ENCODE results near the gene PCDHGB5. TPM values are rescaled to one million over a fixed set of nuclear protein-coding genes. Genes with fewer than 3 reads are reported as not detected.
"Not testable (repeated sequence)": the region's sequence is repeated elsewhere in the genome, so short reads cannot be mapped to it uniquely, and the experiment has no call there.

The PCDHGB5 gene
- total RNA-seq, 1 donor: 2.4 TPM

- DNase-seq (ENCODE audit: low read depth in 2 of 3, low spot score in 2 of 3): no peak
These were observed 12.0 kb downstream of the PCDHGB5 start for GRCh38 chr5:141409598-141410306.

- no peak for DNase-seq (ENCODE audit: low read depth in 2 of 3, low spot score in 2 of 3)
These were observed 13.8 kb downstream of the PCDHGB5 start for GRCh38 chr5:141411575-141411974.

GRCh38 chr5:141412854-141413539 lies 15.2 kb downstream of the PCDHGB5 start, which contains the start of gene PCDHGA10:
Gene PCDHGA10 (plus strand): TSS chr5:141412987. CDS start chr5:141413176, 189 bp downstream.
- peak in 2 of 3 donors; percentile 61 to 82 for DNase-seq (ENCODE audit: low read depth in 2 of 3, low spot score in 2 of 3)

- DNase-seq (ENCODE audit: low read depth in 2 of 3, low spot score in 2 of 3): no peak
These were observed 15.9 kb downstream of the PCDHGB5 start for GRCh38 chr5:141413540-141414069.

- not testable (repeated sequence) for DNase-seq (ENCODE audit: low read depth in 2 of 3, low spot score in 2 of 3)
These were observed 17.0 kb downstream of the PCDHGB5 start for GRCh38 chr5:141414548-141415274.

GRCh38 chr5:141415275-141415618 lies 17.5 kb downstream of the PCDHGB5 start:
- not testable (repeated sequence) for DNase-seq (ENCODE audit: low read depth in 2 of 3, low spot score in 2 of 3)

GRCh38 chr5:141417494-141418172 lies 19.9 kb downstream of the PCDHGB5 start, which contains the start of gene PCDHGB7:
Gene PCDHGB7 (plus strand): TSS chr5:141417677. CDS start chr5:141417860, 183 bp downstream.
- peak in 2 of 3 donors; percentile 70 to 80 for DNase-seq (ENCODE audit: low read depth in 2 of 3, low spot score in 2 of 3)

- DNase-seq (ENCODE audit: low read depth in 2 of 3, low spot score in 2 of 3): no peak
These were observed 21.5 kb downstream of the PCDHGB5 start for GRCh38 chr5:141419074-141419880.

- DNase-seq (ENCODE audit: low read depth in 2 of 3, low spot score in 2 of 3): peak in 2 of 3 donors; percentile 63 to 78
These were observed 23.2 kb downstream of the PCDHGB5 start, which contains the start of gene PCDHGA11 for GRCh38 chr5:141420855-141421488. Gene PCDHGA11 (plus strand): TSS chr5:141421051. CDS start chr5:141421228, 177 bp downstream.

GRCh38 chr5:141421489-141421855 lies 23.7 kb downstream of the PCDHGB5 start:
- no peak for DNase-seq (ENCODE audit: low read depth in 2 of 3, low spot score in 2 of 3)

- no peak for DNase-seq (ENCODE audit: low read depth in 2 of 3, low spot score in 2 of 3)
These were observed 25.1 kb downstream of the PCDHGB5 start for GRCh38 chr5:141422742-141423291.

GRCh38 chr5:141427783-141428426 lies 30.2 kb downstream of the PCDHGB5 start:
- DNase-seq (ENCODE audit: low read depth in 2 of 3, low spot score in 2 of 3): no peak

- peak in 2 of 3 donors; percentile 74 to 82 for DNase-seq (ENCODE audit: low read depth in 2 of 3, low spot score in 2 of 3)
These were observed 32.8 kb downstream of the PCDHGB5 start, which contains the start of gene PCDHGA12 for GRCh38 chr5:141430332-141431113. Gene PCDHGA12 (plus strand): TSS chr5:141430507. CDS start chr5:141430760, 253 bp downstream.

GRCh38 chr5:141431286-141431685 lies 33.5 kb downstream of the PCDHGB5 start:
- DNase-seq (ENCODE audit: low read depth in 2 of 3, low spot score in 2 of 3): no peak

GRCh38 chr5:141432308-141432707 lies 34.6 kb downstream of the PCDHGB5 start:
- not testable (repeated sequence) for DNase-seq (ENCODE audit: low read depth in 2 of 3, low spot score in 2 of 3)

- DNase-seq (ENCODE audit: low read depth in 2 of 3, low spot score in 2 of 3): not testable (repeated sequence)
These were observed 35.0 kb downstream of the PCDHGB5 start for GRCh38 chr5:141432726-141433125.

GRCh38 chr5:141434006-141434405 lies 36.3 kb downstream of the PCDHGB5 start:
- DNase-seq (ENCODE audit: low read depth in 2 of 3, low spot score in 2 of 3): no peak

Measured in hematopoietic multipotent progenitor cell (in vitro differentiated cells).